Putamen (tissue), 1 donor: ENCODE data around the gene ENDOU.

Source experiments
- DNase-seq: peaks from one replicate; pipeline ENCODE4 v3.0.0-alpha.2; 2016; ENCODE audit warnings: low spot score

ENDOU gene

GRCh38 chr12:47718531-47718930 lies 6.8 kb downstream of the ENDOU start:
- DNase-seq: no peak

- DNase-seq: peak; percentile 87
These were observed 7.7 kb downstream of the ENDOU start for GRCh38 chr12:47717443-47718193.

DNA sequence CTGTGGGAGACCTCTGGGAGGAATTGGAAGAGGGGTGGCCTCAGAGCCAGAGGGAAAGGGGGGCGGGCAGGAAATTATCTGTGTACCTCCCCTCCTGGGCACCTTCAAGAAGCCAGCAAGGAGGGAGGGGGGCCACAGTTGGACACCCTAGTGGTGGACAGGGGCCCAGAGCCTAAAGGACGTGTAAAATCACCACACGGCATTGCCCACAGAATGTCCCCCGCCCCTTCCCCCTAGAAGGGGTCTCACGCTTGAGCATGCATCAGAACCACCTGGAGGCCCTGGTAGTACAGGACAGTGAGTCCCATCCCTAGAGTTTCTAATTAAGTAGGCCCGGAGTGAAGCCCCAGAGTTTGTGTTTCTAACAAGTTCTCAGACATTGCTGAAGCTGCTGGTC lies 8.2 kb downstream of the ENDOU start:
- DNase-seq: no peak

- DNase-seq: no peak
These were observed 9.3 kb downstream of the ENDOU start for GRCh38 chr12:47715877-47716548.

DNA sequence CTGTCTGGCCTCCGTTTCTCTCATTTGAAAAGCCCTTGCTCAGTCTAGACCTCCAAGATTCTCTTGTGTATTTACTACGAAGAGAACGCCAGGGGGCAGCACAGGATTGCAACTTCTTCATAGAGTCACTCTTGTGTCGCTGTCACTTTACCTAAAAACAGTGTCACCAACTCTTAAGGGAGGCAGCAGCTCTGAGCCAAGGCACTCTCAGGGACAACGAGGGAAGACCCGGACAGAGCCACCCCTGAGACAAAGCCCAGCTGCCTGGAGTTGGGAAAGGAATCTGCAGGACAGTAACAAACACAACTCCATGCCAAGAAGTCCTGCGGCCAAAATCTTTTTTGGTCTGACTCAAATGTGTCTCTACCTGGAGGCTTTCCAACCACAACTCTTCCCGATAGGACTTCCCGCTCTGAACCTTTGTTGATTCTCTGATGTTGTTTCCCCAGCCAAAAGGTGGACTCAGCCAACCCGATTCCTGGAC lies 9.9 kb downstream of the ENDOU start:
- peak; percentile 89 for DNase-seq

- DNase-seq: no peak
These were observed 10.4 kb downstream of the ENDOU start for GRCh38 chr12:47714826-47715386.

DNA sequence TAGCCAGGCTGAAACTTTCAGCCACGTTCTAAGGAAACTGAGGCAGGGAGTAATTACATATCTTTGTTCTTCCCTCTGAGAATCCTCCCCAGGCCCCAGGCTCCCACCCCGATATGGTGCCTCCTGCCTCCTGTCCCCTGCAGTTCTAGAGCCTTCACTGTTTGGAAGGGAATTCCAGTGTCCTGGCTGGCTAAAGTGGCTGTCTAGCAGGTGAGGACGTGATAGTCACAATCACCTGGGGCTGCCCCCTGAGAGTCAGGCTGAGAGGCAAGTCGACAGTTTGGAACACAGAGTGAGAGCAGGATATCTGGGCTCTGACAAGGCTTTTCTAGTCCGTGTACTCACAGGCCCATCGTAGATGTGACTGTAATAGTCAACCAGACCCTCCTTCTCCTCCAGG lies 13.1 kb downstream of the ENDOU start:
- DNase-seq: no peak

- DNase-seq: no peak
These were observed 13.8 kb downstream of the ENDOU start for GRCh38 chr12:47711448-47711847.

DNA sequence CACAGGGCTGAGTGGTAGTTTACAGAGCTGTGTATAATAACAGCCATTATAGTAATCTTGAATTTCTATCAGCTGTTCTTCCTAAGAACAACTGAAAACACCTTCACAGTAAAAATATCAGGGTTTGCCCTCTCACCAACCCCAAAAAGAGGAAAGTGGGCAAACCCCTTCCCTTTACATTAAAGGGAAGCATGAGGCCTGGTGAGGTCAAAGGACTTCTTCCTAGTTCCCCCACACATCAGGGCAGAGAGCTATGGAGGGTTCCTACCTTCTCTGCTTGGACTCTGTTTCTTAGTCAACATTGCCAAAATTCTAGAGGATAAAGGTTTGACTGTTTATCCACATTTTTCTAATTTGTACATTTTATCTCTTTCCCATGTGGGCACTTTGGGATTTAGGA lies 15.0 kb downstream of the ENDOU start:
- DNase-seq: no peak

DNA sequence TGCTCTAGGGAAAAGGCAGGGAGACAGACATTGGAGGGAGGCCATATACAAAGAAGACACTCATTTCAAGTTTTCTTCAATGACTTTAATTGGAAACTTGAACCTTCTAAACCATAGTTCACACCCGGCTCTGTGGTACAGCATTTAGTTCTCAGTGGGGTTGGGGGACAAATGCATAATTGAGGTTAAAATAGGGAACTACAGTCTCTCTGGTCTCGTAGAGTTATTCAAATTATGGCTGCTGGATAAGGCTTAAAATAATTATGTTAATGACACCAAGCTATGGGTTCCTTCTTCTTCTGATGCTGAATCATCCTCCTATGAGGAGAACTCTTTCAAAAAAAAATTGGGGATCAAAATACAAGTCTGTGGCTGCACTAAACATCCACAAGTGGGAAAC lies 15.6 kb downstream of the ENDOU start:
- no peak for DNase-seq

GRCh38 chr12:47709237-47709636 lies 16.1 kb downstream of the ENDOU start:
- no peak for DNase-seq

GRCh38 chr12:47707905-47708543 lies 17.3 kb downstream of the ENDOU start:
- DNase-seq: no peak

GRCh38 chr12:47707355-47707754 lies 17.9 kb downstream of the ENDOU start:
- no peak for DNase-seq

DNA sequence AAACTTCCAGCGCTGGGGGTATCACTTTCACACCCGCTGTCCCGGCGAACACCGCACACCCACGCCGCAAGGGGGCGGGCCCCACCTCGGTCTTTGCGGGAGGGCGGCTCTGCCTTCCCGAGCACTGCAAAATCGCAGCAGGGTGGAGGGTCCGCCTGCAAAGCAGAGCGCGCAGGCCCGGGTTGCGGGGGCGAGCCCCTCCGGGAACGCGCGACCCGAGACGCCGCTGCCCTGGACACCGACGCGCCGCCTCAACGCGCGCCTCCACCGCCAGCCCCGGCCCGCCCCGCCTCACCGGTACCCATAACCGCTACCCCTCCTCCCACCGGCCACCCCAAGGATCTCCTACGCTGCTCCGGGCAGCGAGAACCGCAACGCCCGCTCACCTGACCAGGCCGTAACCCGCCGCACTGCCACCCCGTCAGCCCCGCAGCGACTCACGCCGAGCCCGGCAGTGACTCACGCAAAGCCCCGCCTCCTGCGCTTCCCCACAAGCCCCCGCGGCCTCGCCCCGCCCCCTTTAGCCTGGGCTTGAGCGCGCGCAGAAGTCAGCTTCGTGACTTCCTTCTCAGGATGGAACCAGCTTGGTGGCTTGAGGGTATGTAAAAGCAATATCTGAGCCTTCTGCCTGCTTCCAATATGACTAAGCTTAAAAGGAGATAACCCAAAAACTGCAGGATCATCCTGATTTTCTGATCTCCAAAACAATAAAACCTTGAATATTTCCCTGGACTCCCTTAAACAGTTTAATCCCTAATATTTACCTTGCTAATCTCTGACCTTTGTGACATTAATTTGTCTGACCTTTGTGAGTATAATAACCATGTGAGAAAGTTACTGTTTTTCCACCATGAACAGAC lies 19.5 kb downstream of the ENDOU start, which contains the start of gene RPAP3:
TSS of gene RPAP3 (minus strand) at position 465 of the 860 bp plus-strand sequence. CDS start 3,190 bp downstream, outside the sequence.
- DNase-seq: peak; percentile 91

GRCh38 chr12:47705229-47705565 lies 20.1 kb downstream of the ENDOU start:
- no peak for DNase-seq

GRCh38 chr12:47704719-47705118 lies 20.6 kb downstream of the ENDOU start:
- DNase-seq: no peak

DNA sequence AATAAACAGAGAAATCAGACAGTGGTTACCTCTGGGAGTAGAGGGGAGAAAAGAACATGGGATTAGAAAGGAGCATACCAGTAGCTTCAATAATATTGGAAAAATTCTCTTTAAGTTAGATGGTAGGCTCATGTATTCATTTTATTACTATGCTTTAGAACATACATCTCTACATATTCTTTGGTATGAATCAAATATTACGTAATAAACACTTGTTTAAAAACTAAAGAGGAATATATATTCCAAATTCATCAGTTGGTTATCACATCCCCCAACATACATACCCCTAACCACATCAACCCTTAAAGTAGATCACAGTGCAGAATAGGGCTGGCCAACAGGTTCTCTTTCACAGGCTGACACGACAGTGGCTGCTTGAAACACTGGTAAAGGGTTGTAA lies 25.0 kb downstream of the ENDOU start:
- no peak for DNase-seq

DNA sequence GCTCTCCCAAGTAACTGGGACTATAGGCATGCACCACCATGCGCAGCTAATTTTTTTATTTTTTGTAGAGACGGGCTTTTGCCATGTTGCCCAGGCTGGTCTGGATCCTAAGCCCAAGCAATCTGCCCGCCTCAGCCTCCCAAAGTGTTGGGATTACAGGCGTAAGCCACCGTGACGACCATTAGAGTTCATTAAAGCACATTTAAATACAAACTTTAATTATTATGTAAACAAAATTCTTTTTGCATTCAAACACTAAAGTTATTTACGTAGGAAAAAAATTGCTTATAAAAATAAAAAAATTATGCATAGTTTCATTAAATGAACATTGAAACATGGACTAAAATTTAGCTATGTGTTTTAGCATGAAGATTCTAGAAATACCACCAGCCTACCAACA lies 26.7 kb downstream of the ENDOU start:
- DNase-seq: no peak

DNA sequence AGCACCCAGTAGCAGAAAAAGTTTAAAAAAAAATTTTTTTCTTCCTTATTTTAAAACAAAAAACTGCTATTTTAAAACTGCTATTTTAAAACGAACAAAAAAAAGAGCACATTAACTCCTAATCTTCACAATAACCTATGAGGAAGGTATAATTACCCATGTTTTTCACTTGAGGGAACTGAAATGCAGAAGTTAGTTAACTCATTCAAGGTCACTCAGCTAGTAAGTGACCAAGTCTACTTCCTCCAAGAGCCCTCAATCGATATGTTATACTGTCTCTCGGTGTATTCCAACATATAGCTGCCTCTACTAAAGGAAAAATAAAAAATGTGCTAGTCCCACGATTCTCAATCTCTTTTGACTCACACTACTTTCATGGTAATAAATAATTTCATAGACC lies 27.2 kb downstream of the ENDOU start:
- DNase-seq: no peak

GRCh38 chr12:47689215-47689614 lies 36.1 kb downstream of the ENDOU start:
- DNase-seq: no peak

GRCh38 chr12:47687636-47688035 lies 37.7 kb downstream of the ENDOU start:
- DNase-seq: no peak
